Measurements from ENCODE around the gene RNF8.

Gene RNF8

DNA sequence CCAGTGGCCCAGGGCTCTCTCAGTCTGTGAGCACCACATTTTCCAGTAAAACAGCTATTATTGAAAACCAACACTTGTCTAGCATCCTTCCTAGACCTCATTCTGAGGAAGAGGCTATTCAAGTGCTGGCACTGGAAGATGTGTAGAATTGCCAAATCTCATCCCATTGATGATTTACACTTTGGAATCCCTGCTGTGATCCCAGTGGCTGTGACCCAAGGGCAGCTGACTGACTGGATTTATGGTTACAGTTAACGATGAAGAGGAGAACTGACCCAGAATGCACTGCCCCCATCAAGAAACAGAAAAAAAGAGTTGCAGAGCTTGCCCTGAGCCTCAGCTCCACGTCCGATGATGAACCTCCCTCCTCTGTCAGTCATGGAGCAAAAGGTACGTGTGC is 81.6 kb downstream of the RNF8 start:
- Histone ChIP-seq H3F3A (ENCODE audit: insufficient read depth, low read length) (peaks cover 17% of the 10 kb centered on the region), H3K9me2 (replicated peaks; ENCODE audit: insufficient read depth, low read length) (no peaks in the 10 kb centered on the region), H3K4me2 (ENCODE audit: low read depth, low read length) (no peak overlapping the region), H3K27ac (ENCODE audit: low read length) (no peak overlapping the region), H3K4me1 (ENCODE audit: low read length) (peaks cover 4% of the 10 kb centered on the region; the same call in 1 of the 2 replicates), H4K20me1 (ENCODE audit: insufficient read depth, low read length) (no peaks in the 10 kb centered on the region), H3K27me3 (replicated peaks; ENCODE audit: insufficient read depth, low read length) (no peaks in the 10 kb centered on the region), H2AFZ (ENCODE audit: low read length) (no peak overlapping the region), H3K9me3 (replicated peaks; ENCODE audit: insufficient read depth, low read length) (no peaks in the 10 kb centered on the region), H3K4me3 (ENCODE audit: low read length) (no peak overlapping the region), H3K36me3 (replicated peaks; ENCODE audit: insufficient read depth, low read length) (0 out of 2 replicates have a peak, but pooled peaks cover 3% of the 10 kb centered on the region), H3K9ac (ENCODE audit: low read length) (no peak overlapping the region), H3K79me2 (ENCODE audit: low read length) (peaks cover 49% of the 10 kb centered on the region)
- TF ChIP-seq EZH2phosphoT487 (IDR thresholded peaks at IDR 0.05; ENCODE audit: low read length) (no peak), EZH2 (optimal IDR thresholded peaks at IDR 0.05; ENCODE audit: low read depth, low read length) (no peak)
- TF ChIP-seq, protein P1, sequence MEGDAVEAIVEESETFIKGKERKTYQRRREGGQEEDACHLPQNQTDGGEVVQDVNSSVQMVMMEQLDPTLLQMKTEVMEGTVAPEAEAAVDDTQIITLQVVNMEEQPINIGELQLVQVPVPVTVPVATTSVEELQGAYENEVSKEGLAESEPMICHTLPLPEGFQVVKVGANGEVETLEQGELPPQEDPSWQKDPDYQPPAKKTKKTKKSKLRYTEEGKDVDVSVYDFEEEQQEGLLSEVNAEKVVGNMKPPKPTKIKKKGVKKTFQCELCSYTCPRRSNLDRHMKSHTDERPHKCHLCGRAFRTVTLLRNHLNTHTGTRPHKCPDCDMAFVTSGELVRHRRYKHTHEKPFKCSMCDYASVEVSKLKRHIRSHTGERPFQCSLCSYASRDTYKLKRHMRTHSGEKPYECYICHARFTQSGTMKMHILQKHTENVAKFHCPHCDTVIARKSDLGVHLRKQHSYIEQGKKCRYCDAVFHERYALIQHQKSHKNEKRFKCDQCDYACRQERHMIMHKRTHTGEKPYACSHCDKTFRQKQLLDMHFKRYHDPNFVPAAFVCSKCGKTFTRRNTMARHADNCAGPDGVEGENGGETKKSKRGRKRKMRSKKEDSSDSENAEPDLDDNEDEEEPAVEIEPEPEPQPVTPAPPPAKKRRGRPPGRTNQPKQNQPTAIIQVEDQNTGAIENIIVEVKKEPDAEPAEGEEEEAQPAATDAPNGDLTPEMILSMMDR (IDR thresholded peaks at IDR 0.05; ENCODE audit: low read length) = no peak
- DNase-seq = no peak

GRCh38 chr6:37435816-37436215 is 82.0 kb downstream of the RNF8 start:
- no peak for DNase-seq
- H3K27me3 ChIP-seq (replicated peaks; ENCODE audit: insufficient read depth, low read length) = no peaks in the 10 kb centered on the region
- no peak overlapping the region for H3K9ac ChIP-seq (ENCODE audit: low read length)
- peaks cover 4% of the 10 kb centered on the region; the same call in 1 of the 2 replicates for H3K4me1 ChIP-seq (ENCODE audit: low read length)
- H3K79me2 ChIP-seq (ENCODE audit: low read length) = peaks cover 54% of the 10 kb centered on the region
- no peaks in the 10 kb centered on the region for H4K20me1 ChIP-seq (ENCODE audit: insufficient read depth, low read length)
- H3K4me3 ChIP-seq (ENCODE audit: low read length) = no peak overlapping the region
- H3K36me3 ChIP-seq (replicated peaks; ENCODE audit: insufficient read depth, low read length) = 0 out of 2 replicates have a peak, but pooled peaks cover 3% of the 10 kb centered on the region
- no peak overlapping the region for H3K4me2 ChIP-seq (ENCODE audit: low read depth, low read length)
- H3K9me2 ChIP-seq (replicated peaks; ENCODE audit: insufficient read depth, low read length) = no peaks in the 10 kb centered on the region
- H3K27ac ChIP-seq (ENCODE audit: low read length) = no peak overlapping the region
- TF ChIP-seq EZH2 (optimal IDR thresholded peaks at IDR 0.05; ENCODE audit: low read depth, low read length) (no peak), EZH2phosphoT487 (IDR thresholded peaks at IDR 0.05; ENCODE audit: low read length) (no peak)
- no peaks in the 10 kb centered on the region for H3K9me3 ChIP-seq (replicated peaks; ENCODE audit: insufficient read depth, low read length)
- H2AFZ ChIP-seq (ENCODE audit: low read length) = no peak overlapping the region
- peaks cover 17% of the 10 kb centered on the region for H3F3A ChIP-seq (ENCODE audit: insufficient read depth, low read length)

GRCh38 chr6:37438930-37439329 is 85.1 kb downstream of the RNF8 start:
- H3K27ac ChIP-seq (ENCODE audit: low read length) = no peak overlapping the region
- H3K9me3 ChIP-seq (replicated peaks; ENCODE audit: insufficient read depth, low read length) = no peaks in the 10 kb centered on the region
- no peak overlapping the region for H2AFZ ChIP-seq (ENCODE audit: low read length)
- H3K9ac ChIP-seq (ENCODE audit: low read length) = no peak overlapping the region
- H3K9me2 ChIP-seq (replicated peaks; ENCODE audit: insufficient read depth, low read length) = no peaks in the 10 kb centered on the region
- 0 out of 2 replicates have a peak, but pooled peaks cover 3% of the 10 kb centered on the region for H3K4me1 ChIP-seq (ENCODE audit: low read length)
- no peak overlapping the region for H3K4me2 ChIP-seq (ENCODE audit: low read depth, low read length)
- H3K79me2 ChIP-seq (ENCODE audit: low read length) = peaks cover 56% of the 10 kb centered on the region
- H3K27me3 ChIP-seq (replicated peaks; ENCODE audit: insufficient read depth, low read length) = no peaks in the 10 kb centered on the region
- H3K36me3 ChIP-seq (replicated peaks; ENCODE audit: insufficient read depth, low read length) = peaks cover 4% of the 10 kb centered on the region; the same call in 1 of the 2 replicates
- H3F3A ChIP-seq (ENCODE audit: insufficient read depth, low read length) = peaks cover 5% of the 10 kb centered on the region
- no peak for TF ChIP-seq EZH2 (optimal IDR thresholded peaks at IDR 0.05; ENCODE audit: low read depth, low read length)
- no peak for TF ChIP-seq EZH2phosphoT487 (IDR thresholded peaks at IDR 0.05; ENCODE audit: low read length)
- TF ChIP-seq, protein P1 (IDR thresholded peaks at IDR 0.05; ENCODE audit: low read length) = no peak
- H3K4me3 ChIP-seq (ENCODE audit: low read length) = no peak overlapping the region
- no peaks in the 10 kb centered on the region for H4K20me1 ChIP-seq (ENCODE audit: insufficient read depth, low read length)
- no peak for DNase-seq

DNA sequence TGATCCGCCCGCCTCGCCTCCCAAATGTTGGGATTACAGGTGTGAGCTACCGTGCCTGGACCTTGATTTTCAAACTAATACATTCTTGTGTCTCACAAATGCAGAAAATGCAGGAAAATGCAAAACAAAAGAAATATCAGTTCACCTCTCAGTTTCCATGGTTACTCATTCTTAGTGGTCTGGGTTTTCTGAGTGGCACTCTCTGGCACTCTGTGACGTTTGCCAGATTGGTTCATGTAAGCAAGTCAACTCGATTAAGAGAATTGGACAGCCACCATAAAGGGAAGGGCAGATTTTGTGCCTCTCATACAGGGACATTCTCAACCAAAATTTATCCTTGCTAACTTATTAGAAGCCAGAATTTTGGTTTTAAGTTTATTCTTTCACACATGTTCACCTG is 87.9 kb downstream of the RNF8 start:
- Histone ChIP-seq H4K20me1 (ENCODE audit: insufficient read depth, low read length) (no peaks in the 10 kb centered on the region), H3K36me3 (replicated peaks; ENCODE audit: insufficient read depth, low read length) (peaks cover 14% of the 10 kb centered on the region; the same call in 1 of the 2 replicates), H3K9ac (ENCODE audit: low read length) (no peak overlapping the region), H3K27ac (ENCODE audit: low read length) (no peak overlapping the region), H2AFZ (ENCODE audit: low read length) (no peak overlapping the region), H3K9me2 (replicated peaks; ENCODE audit: insufficient read depth, low read length) (no peaks in the 10 kb centered on the region), H3K27me3 (replicated peaks; ENCODE audit: insufficient read depth, low read length) (no peaks in the 10 kb centered on the region), H3K4me3 (ENCODE audit: low read length) (no peak overlapping the region), H3K4me2 (ENCODE audit: low read depth, low read length) (no peak overlapping the region), H3K79me2 (ENCODE audit: low read length) (peaks cover 29% of the 10 kb centered on the region), H3K9me3 (replicated peaks; ENCODE audit: insufficient read depth, low read length) (no peaks in the 10 kb centered on the region), H3F3A (ENCODE audit: insufficient read depth, low read length) (no peaks in the 10 kb centered on the region), H3K4me1 (ENCODE audit: low read length) (0 out of 2 replicates have a peak, but pooled peaks cover 3% of the 10 kb centered on the region)
- no peak for DNase-seq
- TF ChIP-seq, protein P1 (IDR thresholded peaks at IDR 0.05; ENCODE audit: low read length) = no peak
- no peak for TF ChIP-seq EZH2phosphoT487 (IDR thresholded peaks at IDR 0.05; ENCODE audit: low read length)
- no peak for TF ChIP-seq EZH2 (optimal IDR thresholded peaks at IDR 0.05; ENCODE audit: low read depth, low read length)
